Parietal lobe (tissue), 2 donors: Measurements from ENCODE around the gene CD3D. TPM values are rescaled to one million over a fixed set of nuclear protein-coding genes. Genes with fewer than 3 reads are reported as not detected.

Experiments used
- small RNA-seq: library from RNA; depleted of rRNA; stranded (forward); fragments of <200 nt; gene quantifications from one replicate; pipeline ENCODE3, GENCODE V24; 2014; ENCODE audit warnings: low replicate concordance
- total RNA-seq: library from RNA; depleted of rRNA; stranded (reverse); fragments of >200 nt; gene quantifications from one replicate; pipeline ENCODE4 v1.2.3, GENCODE V29; 2014

The CD3D gene
- total RNA-seq, result not detected

GRCh38 chr11:118342503-118343161 lies at the start of gene CD3D:
Gene CD3D (minus strand): TSS chr11:118342705. CDS start chr11:118342607, 98 bp downstream.

GRCh38 chr11:118359295-118359958 lies 16.9 kb upstream of the CD3D start, which contains the start of gene UBE4A:
Gene UBE4A (plus strand): TSS chr11:118359600. CDS start chr11:118365081, 5,481 bp downstream.

DNA sequence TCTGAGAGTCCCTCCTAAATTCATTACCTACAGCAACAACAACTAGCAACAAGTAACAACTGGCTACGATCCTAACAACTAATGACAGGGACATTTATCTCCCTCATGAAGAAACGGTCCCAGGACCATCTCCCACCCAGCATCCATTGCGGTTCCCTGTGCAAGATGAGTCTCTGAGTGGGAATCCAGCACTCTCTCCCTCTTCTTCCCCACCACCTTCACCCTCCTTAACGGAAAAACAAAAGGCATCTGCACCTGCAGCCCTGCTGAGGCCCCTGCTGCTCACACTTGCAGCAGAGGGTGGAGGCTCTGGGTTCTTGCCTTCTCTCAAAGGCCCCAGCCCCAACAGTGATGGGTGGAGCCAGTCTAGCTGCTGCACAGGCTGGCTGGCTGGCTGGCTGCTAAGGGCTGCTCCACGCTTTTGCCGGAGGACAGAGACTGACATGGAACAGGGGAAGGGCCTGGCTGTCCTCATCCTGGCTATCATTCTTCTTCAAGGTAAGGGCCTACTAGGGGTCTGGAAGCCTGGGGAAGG lies 1.5 kb upstream of the CD3D start, which contains the start of gene CD3G:
TSS of gene CD3G (plus strand) at position 364 of the 535 bp plus-strand sequence. CDS start at position 444, 80 bp downstream.

GRCh38 chr11:118304568-118305248 lies 37.8 kb downstream of the CD3D start, which contains the start of gene CD3E:
Gene CD3E (plus strand): TSS chr11:118304730. CDS start chr11:118304953, 223 bp downstream.

Small RNAs within 50 kb of the gene (small RNA-seq; reads per million reads assigned to genes)
- not detected for gene AP001582.1

Other genes with a start within 250 kb of the CD3D start
- 9.1 TPM for gene SCN4B, start 189.9 kb downstream of the CD3D start, total RNA-seq
- 3.4 TPM for gene SCN2B, start 166.1 kb downstream of the CD3D start, total RNA-seq
- gene JAML, start 117.7 kb downstream of the CD3D start, total RNA-seq, result 0.31 TPM
- gene MPZL3, start 90.3 kb downstream of the CD3D start, total RNA-seq, result 0.63 TPM
- gene MPZL2, start 78.4 kb downstream of the CD3D start, total RNA-seq, result 0.63 TPM
- not detected for gene CD3E, start 38.0 kb downstream of the CD3D start, total RNA-seq
- gene CD3G, start 1.6 kb upstream of the CD3D start, total RNA-seq, result not detected
- gene UBE4A, start 16.9 kb upstream of the CD3D start, total RNA-seq, result 59.5 TPM
- gene ATP5MG, start 58.9 kb upstream of the CD3D start, total RNA-seq, result 65.7 TPM
- 226 TPM for gene KMT2A, start 93.8 kb upstream of the CD3D start, total RNA-seq
- gene TTC36, start 184.8 kb upstream of the CD3D start, total RNA-seq, result 7.2 TPM
- gene TMEM25, start 188.5 kb upstream of the CD3D start, total RNA-seq, result 83.3 TPM
- 30.7 TPM for gene IFT46, start 223.2 kb upstream of the CD3D start, total RNA-seq
- 65.4 TPM for gene ARCN1, start 229.7 kb upstream of the CD3D start, total RNA-seq